Measurements from ENCODE around the gene GPR17. TPM values are rescaled to one million over a fixed set of nuclear protein-coding genes. Genes with fewer than 3 reads are reported as not detected.

GPR17 gene
- total RNA-seq, 1 donor from 2014 or later = 0.18 TPM

GRCh38 chr2:127664065-127664894, 18.3 kb downstream of the GPR17 start:
- no peak for FAIRE-seq
- peaks cover 9% of the 10 kb centered on the region for H3K27me3 Mint-ChIP-seq (ENCODE audit: low read depth, unreplicated experiment)
- peaks cover 16% of the 10 kb centered on the region for H3K79me2 ChIP-seq (ENCODE audit: insufficient read depth, low read length)
- peak overlapping the region; percentile 41 for H2AFZ ChIP-seq (ENCODE audit: low read depth, low read length)
- peaks cover 51% of the 10 kb centered on the region for H4K20me1 ChIP-seq (ENCODE audit: insufficient read depth, low read length)
- no peak for DNase-seq (ENCODE audit: low read depth)
- H3K4me3 ChIP-seq (ENCODE audit: insufficient read depth, low read depth, low read length) = peak overlapping the region; percentile 33
- peak; percentile 84 for TF ChIP-seq EZH2 (IDR thresholded peaks at IDR 0.05; ENCODE audit: insufficient read depth, low read length)
- TF ChIP-seq, protein P1, sequence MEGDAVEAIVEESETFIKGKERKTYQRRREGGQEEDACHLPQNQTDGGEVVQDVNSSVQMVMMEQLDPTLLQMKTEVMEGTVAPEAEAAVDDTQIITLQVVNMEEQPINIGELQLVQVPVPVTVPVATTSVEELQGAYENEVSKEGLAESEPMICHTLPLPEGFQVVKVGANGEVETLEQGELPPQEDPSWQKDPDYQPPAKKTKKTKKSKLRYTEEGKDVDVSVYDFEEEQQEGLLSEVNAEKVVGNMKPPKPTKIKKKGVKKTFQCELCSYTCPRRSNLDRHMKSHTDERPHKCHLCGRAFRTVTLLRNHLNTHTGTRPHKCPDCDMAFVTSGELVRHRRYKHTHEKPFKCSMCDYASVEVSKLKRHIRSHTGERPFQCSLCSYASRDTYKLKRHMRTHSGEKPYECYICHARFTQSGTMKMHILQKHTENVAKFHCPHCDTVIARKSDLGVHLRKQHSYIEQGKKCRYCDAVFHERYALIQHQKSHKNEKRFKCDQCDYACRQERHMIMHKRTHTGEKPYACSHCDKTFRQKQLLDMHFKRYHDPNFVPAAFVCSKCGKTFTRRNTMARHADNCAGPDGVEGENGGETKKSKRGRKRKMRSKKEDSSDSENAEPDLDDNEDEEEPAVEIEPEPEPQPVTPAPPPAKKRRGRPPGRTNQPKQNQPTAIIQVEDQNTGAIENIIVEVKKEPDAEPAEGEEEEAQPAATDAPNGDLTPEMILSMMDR (IDR thresholded peaks at IDR 0.05; ENCODE audit: insufficient read depth, low read depth, low read length) = no peak
- H3K4me1 ChIP-seq (ENCODE audit: insufficient read depth, low read length) = peaks cover 4% of the 10 kb centered on the region
- H3K9me3 Mint-ChIP-seq (ENCODE audit: unreplicated experiment) = peaks cover 3% of the 10 kb centered on the region
- peaks cover 22% of the 10 kb centered on the region for H3K27me3 ChIP-seq (ENCODE audit: insufficient read depth, low read length)
- H3K27ac Mint-ChIP-seq (ENCODE audit: unreplicated experiment) = no peak overlapping the region
- H3K4me3 Mint-ChIP-seq (ENCODE audit: unreplicated experiment) = peak overlapping the region; percentile 57
- no peaks in the 10 kb centered on the region for H3K36me3 ChIP-seq (ENCODE audit: insufficient read depth, low read length)
- no peak overlapping the region for H3K9ac ChIP-seq (ENCODE audit: low read length)
- peaks cover 18% of the 10 kb centered on the region for H3K36me3 Mint-ChIP-seq (ENCODE audit: low read depth, unreplicated experiment)
- no peak overlapping the region for H3K27ac ChIP-seq (ENCODE audit: low read depth, low read length)
- peak overlapping the region; percentile 80 for H3K4me2 ChIP-seq (ENCODE audit: low read length)
- no peaks in the 10 kb centered on the region for H3K9me3 ChIP-seq (ENCODE audit: insufficient read depth, low read depth, low read length)
- peaks cover 27% of the 10 kb centered on the region for H3K4me1 Mint-ChIP-seq (ENCODE audit: low read depth, unreplicated experiment)

DNA sequence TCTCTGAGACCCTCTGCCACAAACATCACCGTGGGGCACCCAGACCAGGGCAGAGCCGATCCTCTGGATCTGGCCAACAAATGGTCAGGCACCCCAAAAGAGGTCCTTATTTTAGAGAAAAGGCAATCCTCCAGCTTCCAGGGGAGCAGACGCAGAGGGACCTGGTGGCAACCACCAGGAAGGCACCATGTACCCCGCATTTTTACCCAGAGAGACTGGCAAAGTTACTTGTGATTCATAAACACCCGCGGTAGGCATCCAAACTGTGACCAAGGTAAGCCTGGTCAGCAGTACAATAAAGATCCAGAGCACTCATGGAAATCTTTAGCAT, 18.9 kb downstream of the GPR17 start:
- Mint-ChIP-seq H3K4me1 (ENCODE audit: low read depth, unreplicated experiment) (peaks cover 25% of the 10 kb centered on the region), H3K36me3 (ENCODE audit: low read depth, unreplicated experiment) (peaks cover 16% of the 10 kb centered on the region), H3K27me3 (ENCODE audit: low read depth, unreplicated experiment) (peaks cover 9% of the 10 kb centered on the region), H3K4me3 (ENCODE audit: unreplicated experiment) (no peak overlapping the region), H3K9me3 (ENCODE audit: unreplicated experiment) (peaks cover 3% of the 10 kb centered on the region), H3K27ac (ENCODE audit: unreplicated experiment) (no peak overlapping the region)
- Histone ChIP-seq H3K4me3 (ENCODE audit: insufficient read depth, low read depth, low read length) (no peak overlapping the region), H3K9me3 (ENCODE audit: insufficient read depth, low read depth, low read length) (no peaks in the 10 kb centered on the region), H3K4me2 (ENCODE audit: low read length) (peak overlapping the region; percentile 80), H3K27ac (ENCODE audit: low read depth, low read length) (no peak overlapping the region), H3K27me3 (ENCODE audit: insufficient read depth, low read length) (peaks cover 22% of the 10 kb centered on the region), H3K36me3 (ENCODE audit: insufficient read depth, low read length) (no peaks in the 10 kb centered on the region), H3K4me1 (ENCODE audit: insufficient read depth, low read length) (peaks cover 4% of the 10 kb centered on the region), H3K79me2 (ENCODE audit: insufficient read depth, low read length) (peaks cover 16% of the 10 kb centered on the region), H4K20me1 (ENCODE audit: insufficient read depth, low read length) (peaks cover 51% of the 10 kb centered on the region), H2AFZ (ENCODE audit: low read depth, low read length) (no peak overlapping the region), H3K9ac (ENCODE audit: low read length) (no peak overlapping the region)
- TF ChIP-seq, protein P1 (IDR thresholded peaks at IDR 0.05; ENCODE audit: insufficient read depth, low read depth, low read length) = no peak
- no peak for TF ChIP-seq EZH2 (IDR thresholded peaks at IDR 0.05; ENCODE audit: insufficient read depth, low read length)
- FAIRE-seq (no peak), DNase-seq (ENCODE audit: low read depth) (no peak)

All from astrocyte (in vitro differentiated cells and primary cell).